ENCODE results near the gene CNPY1. TPM values are rescaled to one million over a fixed set of nuclear protein-coding genes. Genes with fewer than 3 reads are reported as not detected.

CNPY1 gene
- total RNA-seq, 1 donor from 2014 or later = not detected

GRCh38 chr7:155459700-155460461 lies 86.5 kb downstream of the CNPY1 start:
- H3K4me1 Mint-ChIP-seq (ENCODE audit: unreplicated experiment) = peaks cover 18% of the 10 kb centered on the region
- TF ChIP-seq CTCF (IDR thresholded peaks at IDR 0.05; ENCODE audit: unreplicated experiment) = no peak
- no peaks in the 10 kb centered on the region for H3K9me3 Mint-ChIP-seq (ENCODE audit: unreplicated experiment)
- no peak overlapping the region for H3K27ac Mint-ChIP-seq (ENCODE audit: unreplicated experiment)
- H3K4me3 Mint-ChIP-seq (ENCODE audit: unreplicated experiment) = peak overlapping the region; percentile 71
- no peak for DNase-seq (ENCODE audit: low spot score)
- H3K27me3 Mint-ChIP-seq (ENCODE audit: unreplicated experiment) = peaks cover 32% of the 10 kb centered on the region
- no peaks in the 10 kb centered on the region for H3K36me3 Mint-ChIP-seq (ENCODE audit: low read depth, unreplicated experiment)

GRCh38 chr7:155458878-155459699 lies 87.3 kb downstream of the CNPY1 start:
- Mint-ChIP-seq H3K27me3 (ENCODE audit: unreplicated experiment) (peaks cover 37% of the 10 kb centered on the region), H3K36me3 (ENCODE audit: low read depth, unreplicated experiment) (no peaks in the 10 kb centered on the region), H3K4me3 (ENCODE audit: unreplicated experiment) (peak overlapping the region; percentile 83), H3K9me3 (ENCODE audit: unreplicated experiment) (no peaks in the 10 kb centered on the region), H3K27ac (ENCODE audit: unreplicated experiment) (no peak overlapping the region), H3K4me1 (ENCODE audit: unreplicated experiment) (peaks cover 18% of the 10 kb centered on the region)
- DNase-seq (ENCODE audit: low spot score) = no peak
- TF ChIP-seq CTCF (IDR thresholded peaks at IDR 0.05; ENCODE audit: unreplicated experiment) = no peak

- no peak for TF ChIP-seq CTCF (IDR thresholded peaks at IDR 0.05; ENCODE audit: unreplicated experiment)
- H3K27ac Mint-ChIP-seq (ENCODE audit: unreplicated experiment) = no peak within 1 kb of the TSS
- no peaks in the 10 kb centered on the region for H3K36me3 Mint-ChIP-seq (ENCODE audit: low read depth, unreplicated experiment)
- peak within 1 kb of the TSS; percentile 83 for H3K4me3 Mint-ChIP-seq (ENCODE audit: unreplicated experiment)
- no peaks in the 10 kb centered on the region for H3K9me3 Mint-ChIP-seq (ENCODE audit: unreplicated experiment)
- peaks cover 18% of the 10 kb centered on the region for H3K4me1 Mint-ChIP-seq (ENCODE audit: unreplicated experiment)
- peaks cover 36% of the 10 kb centered on the region for H3K27me3 Mint-ChIP-seq (ENCODE audit: unreplicated experiment)
- no peak for DNase-seq (ENCODE audit: low spot score)
These were observed 88.1 kb downstream of the CNPY1 start, which contains the start of gene EN2 for GRCh38 chr7:155458111-155458877. TSS of gene EN2 (plus strand) at chr7:155458129. CDS start at chr7:155458378, 249 bp downstream.

GRCh38 chr7:155457544-155458110 lies 88.7 kb downstream of the CNPY1 start:
- no peak for DNase-seq (ENCODE audit: low spot score)
- no peak for TF ChIP-seq CTCF (IDR thresholded peaks at IDR 0.05; ENCODE audit: unreplicated experiment)
- H3K27me3 Mint-ChIP-seq (ENCODE audit: unreplicated experiment) = peaks cover 36% of the 10 kb centered on the region
- H3K9me3 Mint-ChIP-seq (ENCODE audit: unreplicated experiment) = no peaks in the 10 kb centered on the region
- peak overlapping the region; percentile 69 for H3K4me3 Mint-ChIP-seq (ENCODE audit: unreplicated experiment)
- no peak overlapping the region for H3K27ac Mint-ChIP-seq (ENCODE audit: unreplicated experiment)
- H3K36me3 Mint-ChIP-seq (ENCODE audit: low read depth, unreplicated experiment) = no peaks in the 10 kb centered on the region
- peaks cover 21% of the 10 kb centered on the region for H3K4me1 Mint-ChIP-seq (ENCODE audit: unreplicated experiment)
